ENCODE measurements around the gene SMIM35. TPM values are rescaled to one million over a fixed set of nuclear protein-coding genes. Genes with fewer than 3 reads are reported as not detected.

SMIM35 gene
- total and polyA plus RNA-seq, 2 of the 4 experiments (the other 2 are of a cell fraction) = not detected

DNA sequence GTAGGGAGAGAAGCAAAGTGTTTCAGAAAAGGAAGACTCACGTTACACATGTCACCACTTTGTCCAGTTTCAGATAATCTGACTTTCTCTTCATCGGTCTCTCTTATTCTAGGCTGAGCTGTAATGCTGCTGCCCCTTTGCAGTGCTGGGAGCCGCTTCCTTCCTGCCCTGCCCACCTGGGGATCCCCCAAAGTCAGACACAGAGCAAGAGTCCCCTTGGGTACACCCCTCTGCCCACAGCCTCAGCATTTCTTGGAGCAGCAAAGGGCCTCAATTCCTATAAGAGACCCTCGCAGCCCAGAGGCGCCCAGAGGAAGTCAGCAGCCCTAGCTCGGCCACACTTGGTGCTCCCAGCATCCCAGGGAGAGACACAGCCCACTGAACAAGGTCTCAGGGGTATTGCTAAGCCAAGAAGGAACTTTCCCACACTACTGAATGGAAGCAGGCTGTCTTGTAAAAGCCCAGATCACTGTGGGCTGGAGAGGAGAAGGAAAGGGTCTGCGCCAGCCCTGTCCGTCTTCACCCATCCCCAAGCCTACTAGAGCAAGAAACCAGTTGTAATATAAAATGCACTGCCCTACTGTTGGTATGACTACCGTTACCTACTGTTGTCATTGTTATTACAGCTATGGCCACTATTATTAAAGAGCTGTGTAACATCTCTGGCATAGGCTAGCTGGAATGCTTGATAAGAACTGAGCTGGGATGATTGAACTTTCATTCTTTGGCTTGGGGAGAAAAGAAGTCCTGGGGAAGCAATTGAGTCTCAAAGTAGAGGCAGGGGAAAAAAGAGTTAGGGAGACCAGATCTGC lies 31.2 kb upstream of the SMIM35 start:
- Histone ChIP-seq H2BK5ac (ENCODE audit: low read depth, low read length, poor library complexity, severe bottlenecking) (no peak overlapping the region), H3K27me3 (ENCODE audit: control insufficient read depth, insufficient read depth, low read length) (peaks cover 2% of the 10 kb centered on the region), H3K9me3 (ENCODE audit: control insufficient read depth, insufficient read depth, low read length) (no peaks in the 10 kb centered on the region), H3K4me1 (ENCODE audit: control insufficient read depth, insufficient read depth, low read length) (no peaks in the 10 kb centered on the region), H4K91ac (ENCODE audit: insufficient read depth, low read depth, low read length) (no peak overlapping the region), H4K20me1 (ENCODE audit: insufficient read depth, low read length) (no peaks in the 10 kb centered on the region), H2AK5ac (ENCODE audit: low read depth, low read length) (no peak overlapping the region), H2AFZ (replicated peaks; ENCODE audit: low read length, poor library complexity) (no peak overlapping the region), H2BK120ac (ENCODE audit: low read depth, low read length) (no peak overlapping the region), H4K8ac (ENCODE audit: low read depth in 2 of 2, low read length in 2 of 2) (no peak overlapping the region), H3K9ac (ENCODE audit: low read depth, low read length) (no peak overlapping the region), H3K36me3 (ENCODE audit: control insufficient read depth, insufficient read depth, low read length) (no peaks in the 10 kb centered on the region), H2BK20ac (ENCODE audit: low read depth, low read length) (no peak overlapping the region), H3K9me1 (ENCODE audit: insufficient read depth, low read length) (no peaks in the 10 kb centered on the region), H3K4ac (ENCODE audit: low read depth, low read length) (no peak overlapping the region), H4K5ac (ENCODE audit: low read depth, low read length) (no peak overlapping the region), H3K27ac (ENCODE audit: insufficient read depth, low read length) (no peak overlapping the region), H3K18ac (ENCODE audit: low read depth, low read length) (no peak overlapping the region), H3K14ac (replicated peaks; ENCODE audit: low read depth, low read length) (no peak overlapping the region), H3K23ac (ENCODE audit: low read depth, low read length) (no peak overlapping the region), H3K56ac (ENCODE audit: extremely low read depth, insufficient read depth, low read length) (no peak overlapping the region), H3K79me1 (ENCODE audit: low read depth in 1 of 2, low read length in 2 of 2) (no peaks in the 10 kb centered on the region), H2BK15ac (ENCODE audit: low read depth, low read length) (no peak overlapping the region), H3K4me2 (ENCODE audit: low read depth, low read length) (no peak overlapping the region), H3K4me3 (ENCODE audit: insufficient read depth, low read depth, low read length) (no peak overlapping the region), H2AK9ac (replicated peaks; ENCODE audit: low read depth, low read length, poor library complexity) (no peak overlapping the region)
- DNase-seq (no peak), ATAC-seq (ENCODE audit: low read depth) (no peak)
- in situ Hi-C loops (cut with MboI; ENCODE audit: low sequenced_read_pairs) = no loop called here
- BruUV-seq (replicated peaks) = no TSS peak
- WGBS, 2 experiments (ENCODE audit: extremely low coverage in 2 of 2, insufficient read length in 1 of 2) = 38% methylated on average over 4 of the region's 9 CpGs; no CpG with 5 or more reads in 1 of the 2 experiments
- POLR2A ChIA-PET (ENCODE audit: unreplicated experiment) = no interaction called here
- intact Hi-C loops (cut with micrococcal nuclease) = no loop called here
- dilution Hi-C loops (cut with HindIII; ENCODE audit: low sequenced_read_pairs, unreplicated experiment) = no loop called here
- CTCF ChIA-PET = no interaction called here
- no peak for TF ChIP-seq MAFK (IDR thresholded peaks at IDR 0.05; ENCODE audit: low read depth, low read length)
- no peak for TF ChIP-seq MXI1 (IDR thresholded peaks at IDR 0.05; ENCODE audit: borderline replicate concordance, low read depth, low read length)
- no peak for TF ChIP-seq MAZ (IDR thresholded peaks at IDR 0.05; ENCODE audit: borderline replicate concordance, low read depth, low read length)
- no peak for TF ChIP-seq NFE2L2 (IDR thresholded peaks at IDR 0.05; ENCODE audit: low read depth, low read length)
- TF ChIP-seq FOS (IDR thresholded peaks at IDR 0.05; ENCODE audit: low read depth, low read length) = no peak
- TF ChIP-seq CEBPB (IDR thresholded peaks at IDR 0.05; ENCODE audit: low read depth, low read length) = no peak
- TF ChIP-seq SMC3 (IDR thresholded peaks at IDR 0.05; ENCODE audit: low read depth, low read length) = no peak
- no peak for TF ChIP-seq RAD21 (IDR thresholded peaks at IDR 0.05; ENCODE audit: low read length)
- no peak for TF ChIP-seq BHLHE40 (IDR thresholded peaks at IDR 0.05; ENCODE audit: low read depth, low read length)
